HepG2 (cell line): Measurements from ENCODE around the gene ANKRD2. TPM values are rescaled to one million over a fixed set of nuclear protein-coding genes. Genes with fewer than 3 reads are reported as not detected.

Experiments
- ATAD3A ChIP-seq: sonication (generic); formaldehyde crosslinking; IDR thresholded peaks from 2 replicates; pipeline ENCODE4 v1.4.0; 2020; ENCODE audit warnings: missing genetic modification reagents
- CCDC6 ChIP-seq: sonication (generic); formaldehyde crosslinking; IDR thresholded peaks from 2 replicates; pipeline ENCODE4 v1.8.1; 2022; ENCODE audit warnings: mild to moderate bottlenecking, missing genetic modification reagents, moderate library complexity
- CREB1 ChIP-seq, 2 experiments: fragments of 450-650 bp in 1 of 2; IDR thresholded peaks; 2 replicates each; pipeline ENCODE4 v1.6.1; 2016 to 2017; ENCODE audit warnings: control low read depth in 1 of 2, mild to moderate bottlenecking in 1 of 2, missing compliant biosample characterization in 1 of 2, missing genetic modification characterization in 1 of 2
- FOXO4 ChIP-seq: sonication (generic); formaldehyde crosslinking; conservative IDR thresholded peaks from 2 replicates; pipeline ENCODE4 v1.8.1; 2023; ENCODE audit warnings: missing genetic modification reagents
- HNRNPUL1 ChIP-seq: fragments of 200-400 bp; formaldehyde crosslinking; IDR thresholded peaks from 2 replicates; pipeline ENCODE4 v1.6.1; 2017; ENCODE audit warnings: low read depth, mild to moderate bottlenecking, low read length, moderate library complexity
- MLXIP ChIP-seq: sonication (generic); formaldehyde crosslinking; IDR thresholded peaks from 2 replicates; pipeline ENCODE4 v1.9.0; 2021; ENCODE audit warnings: missing genetic modification reagents, borderline replicate concordance
- NPAS2 ChIP-seq: sonication (generic); formaldehyde crosslinking; IDR thresholded peaks from 2 replicates; pipeline ENCODE4 v1.8.0; 2022; ENCODE audit warnings: mild to moderate bottlenecking, missing genetic modification reagents, borderline replicate concordance
- POLR2AphosphoS5 ChIP-seq: IDR thresholded peaks from 2 replicates; pipeline ENCODE4 v1.6.1; 2012; ENCODE audit warnings: low read depth, low read length
- RARG ChIP-seq: sonication (generic); formaldehyde crosslinking; IDR thresholded peaks from 2 replicates; pipeline ENCODE4 v1.4.0; 2020; ENCODE audit warnings: low read depth, mild to moderate bottlenecking, missing genetic modification reagents
- RXRB ChIP-seq: IDR thresholded peaks from 2 replicates; pipeline ENCODE4 v1.6.1; 2016; ENCODE audit warnings: borderline replicate concordance, missing genetic modification reagents, missing compliant biosample characterization
- SALL1 ChIP-seq: sonication (generic); formaldehyde crosslinking; IDR thresholded peaks from 2 replicates; pipeline ENCODE4 v1.8.0; 2022; ENCODE audit warnings: mild to moderate bottlenecking, missing genetic modification reagents
- SMAD1 ChIP-seq: sonication (generic); formaldehyde crosslinking; IDR thresholded peaks from 2 replicates; pipeline ENCODE4 v1.4.0; 2020; ENCODE audit warnings: missing genetic modification reagents, low read depth, mild to moderate bottlenecking, borderline replicate concordance
- SP1 ChIP-seq, 2 experiments: fragments of 450-650 bp in 1 of 2; sonication (generic) in 1 of 2; formaldehyde crosslinking in 1 of 2; IDR thresholded peaks; 2 replicates each; pipeline versions ENCODE4 v1.4.0 to v1.6.1; 2016 to 2020; ENCODE audit warnings: missing genetic modification reagents in 1 of 2
- ZMAT3 ChIP-seq: sonication (generic); formaldehyde crosslinking; conservative IDR thresholded peaks from 2 replicates; pipeline ENCODE4 v1.7.0; 2021; ENCODE audit warnings: missing genetic modification reagents
- ZNF124 ChIP-seq: sonication (generic); formaldehyde crosslinking; IDR thresholded peaks from 2 replicates; pipeline ENCODE4 v1.4.0; 2020; ENCODE audit warnings: missing genetic modification reagents
- ZNF138 ChIP-seq: sonication (generic); formaldehyde crosslinking; IDR thresholded peaks from 2 replicates; pipeline ENCODE4 v1.5.0; 2020; ENCODE audit warnings: mild to moderate bottlenecking, low read depth, missing genetic modification reagents
- ZNF256 ChIP-seq: sonication (generic); formaldehyde crosslinking; conservative IDR thresholded peaks from 2 replicates; pipeline ENCODE4 v1.4.0; 2020; ENCODE audit warnings: missing genetic modification reagents
- ZNF550 ChIP-seq: sonication (generic); formaldehyde crosslinking; IDR thresholded peaks from 2 replicates; pipeline ENCODE4 v1.4.0; 2020; ENCODE audit warnings: mild to moderate bottlenecking, missing genetic modification reagents, borderline replicate concordance
- ZNF720 ChIP-seq: sonication (generic); formaldehyde crosslinking; IDR thresholded peaks from 2 replicates; pipeline ENCODE4 v1.4.0; 2020; ENCODE audit warnings: missing genetic modification reagents
- ZSCAN25 ChIP-seq: sonication (generic); formaldehyde crosslinking; IDR thresholded peaks from 2 replicates; pipeline ENCODE4 v1.8.0; 2022; ENCODE audit warnings: mild to moderate bottlenecking, missing genetic modification reagents
- ZUFSP ChIP-seq: sonication (generic); formaldehyde crosslinking; IDR thresholded peaks from 2 replicates; pipeline ENCODE4 v1.9.0; 2021; ENCODE audit warnings: missing genetic modification reagents, mild to moderate bottlenecking, borderline replicate concordance
- polyA plus RNA-seq, 8 experiments: library from polyadenylated mRNA; depleted of rRNA in 3 of 8; stranded (reverse) in 7 of 8; unstranded in 1 of 8; fragments of >200 nt; fragmentation: Illumina TruSeq in 4 of 8; extraction: Trizol in 4 of 8; gene quantifications; 2 replicates each; pipeline versions ENCODE4 v1.2.1 to v1.2.3, GENCODE V29; 2011 to 2016; ENCODE audit warnings: low read depth in 4 of 8, missing spikeins in 1 of 8, mixed read lengths in 1 of 8; ENCODE audit not compliant: insufficient read depth in 1 of 8
- total RNA-seq, 5 experiments: library from RNA; depleted of rRNA; stranded (reverse); fragments of >200 nt; fragmentation: Illumina TruSeq; extraction: Trizol; gene quantifications; 2 replicates each; pipeline ENCODE4 v1.2.3, GENCODE V29; 2016; ENCODE audit warnings: low read depth in 1 of 5

ANKRD2 gene
- total and polyA plus RNA-seq, 2 of the 13 experiments (the other 11 are each of a cell fraction or from before 2014, with no cell fraction given) = not detected

DNA sequence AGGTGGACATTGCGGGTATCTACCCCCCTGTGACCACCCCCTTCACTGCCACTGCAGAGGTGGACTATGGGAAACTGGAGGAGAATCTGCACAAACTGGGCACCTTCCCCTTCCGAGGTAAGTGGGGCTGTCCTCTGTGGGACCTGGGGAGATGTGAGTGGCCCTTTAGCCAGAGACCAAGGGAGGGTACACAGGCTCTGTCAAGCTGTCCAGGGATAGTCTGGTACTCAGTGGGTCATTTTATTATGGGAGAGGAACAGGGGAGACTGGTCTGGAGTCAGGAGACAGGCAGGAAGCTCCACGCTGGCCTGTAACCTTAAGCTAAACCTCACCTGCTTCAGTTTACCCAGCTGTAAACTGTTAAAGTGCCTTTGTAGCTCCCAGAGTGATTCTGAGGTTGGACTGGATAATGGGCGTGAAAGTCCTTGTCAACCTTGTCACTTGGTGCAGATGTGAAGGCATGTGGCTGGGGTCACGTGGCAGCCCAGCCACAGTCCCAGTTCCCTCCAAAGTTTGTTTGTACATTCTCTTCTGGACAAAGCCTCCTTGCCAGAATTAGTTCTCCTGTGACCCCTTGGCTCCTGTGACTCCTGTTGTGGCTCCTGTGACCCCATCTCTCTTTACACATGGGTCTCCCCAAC lies 12.3 kb downstream of the ANKRD2 start (continued):
- TF ChIP-seq FOXO4 (CRISPR knock-in tag) (0 out of 2 replicates have a peak, but pooled peaks have one; percentile 79), ATAD3A (CRISPR knock-in tag) (no peak), ZNF550 (CRISPR knock-in tag) (no peak), SALL1 (CRISPR knock-in tag) (peak; percentile 70; the same call in 1 of the 2 replicates), CREB1 (IDR thresholded peaks at IDR 0.05) (no peak), CREB1 (CRISPR knock-in tag; IDR thresholded peaks at IDR 0.05) (no peak), ZNF720 (CRISPR knock-in tag) (no peak), NPAS2 (no peak), SMAD1 (CRISPR knock-in tag) (no peak), RXRB (0 out of 2 replicates have a peak, but pooled peaks have one; percentile 33), CCDC6 (no peak), SP1 (IDR thresholded peaks at IDR 0.05) (no peak), SP1 (CRISPR knock-in tag; IDR thresholded peaks at IDR 0.05) (no peak), MLXIP (CRISPR knock-in tag) (no peak), ZNF124 (no peak), ZMAT3 (CRISPR knock-in tag) (no peak), ZUFSP (CRISPR knock-in tag) (no peak), POLR2AphosphoS5 (no peak), HNRNPUL1 (no peak), ZSCAN25 (CRISPR knock-in tag) (no peak), ZNF138 (CRISPR knock-in tag) (no peak), ZNF256 (0 out of 2 replicates have a peak, but pooled peaks have one; percentile 72), RARG (CRISPR knock-in tag) (no peak)
